Liver (tissue), 9 donors: ENCODE data around the gene GPHA2. TPM values are rescaled to one million over a fixed set of nuclear protein-coding genes. Genes with fewer than 3 reads are reported as not detected.

Experiments
- DNase-seq: peaks from one replicate; pipeline ENCODE4 v3.0.0-alpha.2; 2017; ENCODE audit warnings: low spot score
- H3K27ac ChIP-seq, 2 donors: one replicate each; pipeline ENCODE4 v1.7.0; 2013; ENCODE audit warnings: inconsistent platforms in 2 of 2, low read length in 2 of 2, control low read depth in 1 of 2, low read depth in 1 of 2, mild to moderate bottlenecking in 1 of 2
- H3K27me3 ChIP-seq, 4 donors: one replicate each; pipeline versions ENCODE4 v1.6.1 to v1.7.0; 2013; ENCODE audit warnings: low read length in 3 of 4, inconsistent platforms in 1 of 4, mild to moderate bottlenecking in 1 of 4, moderate library complexity in 1 of 4; ENCODE audit not compliant: control insufficient read depth in 4 of 4, insufficient read depth in 4 of 4
- H3K36me3 ChIP-seq, 4 donors: one replicate each; pipeline versions ENCODE4 v1.6.1 to v1.7.0; 2013; ENCODE audit warnings: low read length in 3 of 4, mild to moderate bottlenecking in 3 of 4, low read depth in 1 of 4, moderate library complexity in 1 of 4; ENCODE audit not compliant: control insufficient read depth in 4 of 4, insufficient read depth in 3 of 4
- H3K4me1 ChIP-seq, 4 donors: one replicate each; pipeline versions ENCODE4 v1.6.1 to v1.7.0; 2013; ENCODE audit warnings: low read length in 3 of 4, mild to moderate bottlenecking in 3 of 4, moderate library complexity in 1 of 4; ENCODE audit not compliant: control insufficient read depth in 4 of 4, insufficient read depth in 4 of 4
- H3K4me3 ChIP-seq, 3 donors: one replicate each; pipeline versions ENCODE4 v1.6.1 to v1.7.0; 2013; ENCODE audit warnings: low read length in 3 of 3, control low read depth in 1 of 3, low read depth in 1 of 3, mild to moderate bottlenecking in 1 of 3
- H3K9ac ChIP-seq, 2 donors: one replicate each; pipeline ENCODE4 v1.7.0; 2013; ENCODE audit warnings: low read length in 2 of 2, mild to moderate bottlenecking in 2 of 2, moderate library complexity in 2 of 2, control low read depth in 1 of 2, low read depth in 1 of 2
- H3K9me3 ChIP-seq, 4 donors: one replicate each; pipeline versions ENCODE4 v1.6.1 to v1.7.0; 2013; ENCODE audit warnings: low read length in 3 of 4; ENCODE audit not compliant: control insufficient read depth in 4 of 4
- ATF3 ChIP-seq: IDR thresholded peaks from 2 replicates; pipeline ENCODE4 v1.6.1; 2016; ENCODE audit warnings: antibody characterized with exemption
- CTCF ChIP-seq: fragments of 150-350 bp; IDR thresholded peaks from 2 replicates; pipeline ENCODE4 v1.5.1; 2017; ENCODE audit warnings: improper control_type of control experiment, low read depth, low read length; ENCODE audit not compliant: missing input control
- EGR1 ChIP-seq, 2 donors: IDR thresholded peaks; 2 replicates each; pipeline ENCODE4 v1.6.1; 2016 to 2018; ENCODE audit warnings: antibody characterized with exemption in 2 of 2, low read depth in 2 of 2
- FOXA1 ChIP-seq: IDR thresholded peaks from 2 replicates; pipeline ENCODE4 v1.6.1; 2016; ENCODE audit warnings: antibody characterized with exemption
- FOXA2 ChIP-seq: IDR thresholded peaks from 2 replicates; pipeline ENCODE4 v1.6.1; 2016; ENCODE audit warnings: antibody characterized with exemption
- GABPA ChIP-seq, 2 donors: IDR thresholded peaks in 1 of 2; conservative IDR thresholded peaks in 1 of 2; 2 replicates each; pipeline ENCODE4 v1.6.1; 2016; ENCODE audit warnings: antibody characterized with exemption in 2 of 2, mild to moderate bottlenecking in 1 of 2, moderate library complexity in 1 of 2
- HNF4A ChIP-seq, 2 donors: conservative IDR thresholded peaks; 2 replicates each; pipeline ENCODE4 v1.6.1; 2016; ENCODE audit warnings: antibody characterized with exemption in 2 of 2, mild to moderate bottlenecking in 2 of 2
- MAX ChIP-seq: IDR thresholded peaks from 2 replicates; pipeline ENCODE4 v1.6.1; 2016; ENCODE audit warnings: antibody characterized with exemption
- NR2F2 ChIP-seq: IDR thresholded peaks from 2 replicates; pipeline ENCODE4 v1.6.1; 2016; ENCODE audit warnings: antibody characterized with exemption
- REST ChIP-seq: IDR thresholded peaks from 2 replicates; pipeline ENCODE4 v1.6.1; 2016; ENCODE audit warnings: antibody characterized with exemption, mild to moderate bottlenecking
- RXRA ChIP-seq, 2 donors: IDR thresholded peaks; 2 replicates each; pipeline ENCODE4 v1.6.1; 2017 to 2018; ENCODE audit warnings: antibody characterized with exemption in 2 of 2, mild to moderate bottlenecking in 1 of 2
- SP1 ChIP-seq: IDR thresholded peaks from 2 replicates; pipeline ENCODE4 v1.6.1; 2018; ENCODE audit warnings: antibody characterized with exemption, mild to moderate bottlenecking
- TAF1 ChIP-seq: conservative IDR thresholded peaks from 2 replicates; pipeline ENCODE4 v1.6.1; 2016; ENCODE audit warnings: antibody characterized with exemption, mild to moderate bottlenecking
- YY1 ChIP-seq: IDR thresholded peaks from 2 replicates; pipeline ENCODE4 v1.6.1; 2016; ENCODE audit warnings: antibody characterized with exemption, mild to moderate bottlenecking
- ZBTB33 ChIP-seq: IDR thresholded peaks from 2 replicates; pipeline ENCODE4 v1.6.1; 2016; ENCODE audit warnings: antibody characterized with exemption
- WGBS: extraction: QIAGEN DNeasy Blood & Tissue Kit; methylation state at CpG from one replicate; pipeline ENCODE4 v1.1.7; 2013; 5-methylcytosine and 5-hydroxymethylcytosine counted together
- polyA plus RNA-seq, 2 donors: library from polyadenylated mRNA; stranded (reverse) in 1 of 2; unstranded in 1 of 2; fragments of 200-250 nt in 1 of 2; fragments of >200 nt in 1 of 2; fragmentation: Nextera tagmentation in 1 of 2; extraction: Ambion mirVana in 1 of 2; gene quantifications; one replicate each; pipeline versions ENCODE4 v1.2.1 to v1.2.3, GENCODE V29; 2013 to 2015
- total RNA-seq, 2 donors: library from RNA; depleted of rRNA; stranded (reverse); fragments of >200 nt; gene quantifications; one replicate each; pipeline ENCODE4 v1.2.3, GENCODE V29; 2014
- donor health status: healthy.
- donor health status: healthy.
- donor health status: healthy.
- donor health status: healthy.
- donor health status: healthy.

The GPHA2 gene
- total and polyA plus RNA-seq, 4 donors = not detected

GRCh38 chr11:64970731-64971151, 35.0 kb upstream of the GPHA2 start:
- H3K4me1 ChIP-seq = peaks cover 0 to 10% (median 7%) of the 10 kb centered on the region in 4 donors
- H3K4me3 ChIP-seq = no peak overlapping the region
- no peaks in the 10 kb centered on the region for H3K27me3 ChIP-seq
- WGBS = 87% methylated on average over 8 of the region's 8 CpGs
- H3K9ac ChIP-seq = no peak overlapping the region
- no peak overlapping the region for H3K27ac ChIP-seq
- no peak for DNase-seq
- no peaks in the 10 kb centered on the region for H3K36me3 ChIP-seq
- no peak for TF ChIP-seq RXRA (IDR thresholded peaks at IDR 0.05)
- TF ChIP-seq YY1 = no peak
- no peak for TF ChIP-seq SP1
- no peak for TF ChIP-seq ATF3
- TF ChIP-seq REST = no peak
- TF ChIP-seq GABPA (IDR thresholded peaks at IDR 0.05 in 1 of 2, conservative IDR thresholded peaks at IDR 0.05 in 1 of 2) = no peak
- TF ChIP-seq CTCF = no peak
- TF ChIP-seq FOXA1 = no peak
- peaks cover 0 to 1% (median 0%) of the 10 kb centered on the region in 4 donors for H3K9me3 ChIP-seq

- Histone ChIP-seq H3K9ac (no peak overlapping the region), H3K27ac (no peak overlapping the region), H3K9me3 (peaks cover 0 to 1% (median 0%) of the 10 kb centered on the region in 4 donors), H3K4me1 (peaks cover 0 to 10% (median 7%) of the 10 kb centered on the region in 4 donors), H3K27me3 (no peaks in the 10 kb centered on the region), H3K4me3 (no peak overlapping the region), H3K36me3 (no peaks in the 10 kb centered on the region)
- no peak for TF ChIP-seq NR2F2
- TF ChIP-seq CTCF = no peak
- no peak for TF ChIP-seq EGR1 (IDR thresholded peaks at IDR 0.05; ENCODE audit: low read depth in 2 of 2)
- no peak for TF ChIP-seq REST
- no peak for TF ChIP-seq ZBTB33
- TF ChIP-seq SP1 = no peak
- no peak for TF ChIP-seq GABPA (IDR thresholded peaks at IDR 0.05 in 1 of 2, conservative IDR thresholded peaks at IDR 0.05 in 1 of 2)
- TF ChIP-seq TAF1 = no peak
- TF ChIP-seq MAX = no peak
- no peak for TF ChIP-seq YY1
- TF ChIP-seq FOXA2 = no peak
- TF ChIP-seq HNF4A (conservative IDR thresholded peaks at IDR 0.05) = no peak
- DNase-seq = no peak
- whole genome bisulfite sequencing = 65% methylated on average over 5 of the region's 5 CpGs
Measured at GRCh38 chr11:64969209-64969608, 33.5 kb upstream of the GPHA2 start.
